Smooth muscle cell (in vitro differentiated cells): Measurements from ENCODE around the gene GPRASP1. TPM values are rescaled to one million over a fixed set of nuclear protein-coding genes. Genes with fewer than 3 reads are reported as not detected.

Experiments used
- DNase-seq: peaks from one replicate; lab custom pipeline; 2025; ENCODE audit not compliant: unreplicated experiment; lab: John Stamatoyannopoulos, UW
- H2AFZ ChIP-seq: fragments of 200-600 bp; sonication (generic); 2 replicates; pipeline ENCODE4 v1.6.0; 2016; ENCODE audit warnings: antibody characterized with exemption, low read depth, mild to moderate bottlenecking
- H3F3A ChIP-seq: fragments of 200-600 bp; sonication (generic); 2 replicates; pipeline ENCODE4 v1.6.0; 2017; ENCODE audit warnings: antibody characterized with exemption, low read depth
- H3K27ac ChIP-seq: fragments of 200-600 bp; sonication (generic); 2 replicates; pipeline ENCODE4 v1.5.1; 2016; ENCODE audit warnings: low read depth, mild to moderate bottlenecking
- H3K27me3 ChIP-seq: fragments of 200-600 bp; sonication (generic); 2 replicates; pipeline ENCODE4 v1.6.1; 2016; ENCODE audit warnings: low read depth, mild to moderate bottlenecking
- H3K36me3 ChIP-seq: fragments of 200-600 bp; sonication (generic); 2 replicates; pipeline ENCODE4 v1.5.1; 2016; ENCODE audit warnings: low read depth
- H3K4me1 ChIP-seq: fragments of 200-600 bp; sonication (generic); 2 replicates; pipeline ENCODE4 v1.5.1; 2016; ENCODE audit warnings: low read depth
- H3K4me2 ChIP-seq: fragments of 200-600 bp; sonication (generic); 2 replicates; pipeline ENCODE4 v1.6.0; 2016; ENCODE audit warnings: mild to moderate bottlenecking
- H3K4me3 ChIP-seq: fragments of 200-600 bp; sonication (generic); 2 replicates; pipeline ENCODE4 v1.5.1; 2016; ENCODE audit warnings: mild to moderate bottlenecking
- H3K79me2 ChIP-seq: fragments of 200-600 bp; sonication (generic); 2 replicates; pipeline ENCODE4 v1.6.0; 2016; ENCODE audit warnings: low read depth, mild to moderate bottlenecking
- H3K9ac ChIP-seq: fragments of 200-600 bp; sonication (generic); 2 replicates; pipeline ENCODE4 v1.6.0; 2016; ENCODE audit warnings: low read depth
- H3K9me3 ChIP-seq: fragments of 200-600 bp; sonication (generic); replicated peaks from 2 replicates; pipeline ENCODE4 v1.5.1; 2016; ENCODE audit warnings: low read depth
- H4K20me1 ChIP-seq: fragments of 200-600 bp; sonication (generic); 2 replicates; pipeline ENCODE4 v1.6.0; 2016; ENCODE audit warnings: low read depth
- CTCF ChIP-seq: fragments of 200-600 bp; sonication (generic); IDR thresholded peaks from 2 replicates; pipeline ENCODE4 v1.5.1; 2017; ENCODE audit warnings: borderline replicate concordance, mild to moderate bottlenecking, antibody characterized with exemption; ENCODE audit not compliant: insufficient read depth, poor library complexity, severe bottlenecking
- WGBS: methylation state at CpG from one replicate; pipeline ENCODE4 v1.1.7; 2016; ENCODE audit warnings: low lambda C conversion rate; 5-methylcytosine and 5-hydroxymethylcytosine counted together
- polyA plus RNA-seq: library from polyadenylated mRNA; unstranded; fragments of >200 nt; fragmentation: Nextera tagmentation; extraction: Ambion mirVana; gene quantifications from 2 replicates; pipeline ENCODE4 v1.2.1, GENCODE V29; 2016
- total RNA-seq: library from RNA; depleted of rRNA; stranded (reverse); fragments of >200 nt; gene quantifications from 2 replicates; pipeline ENCODE4 v1.2.3, GENCODE V29; 2014

Gene GPRASP1
- total RNA-seq (2.5 and 2.6 TPM in 2 replicates), polyA plus RNA-seq (1.8 and 1.9 TPM in 2 replicates)

- 45% methylated on average over 46 of the region's 61 CpGs for WGBS
These were observed at the start of gene GPRASP1 for GRCh38 chrX:102651242-102652011. Gene GPRASP1, plus strand, starts transcription at chrX:102651483. Its CDS starts 2,431 bp downstream, at chrX:102653914.

GRCh38 chrX:102604327-102604726, 47.0 kb upstream of the GPRASP1 start:
- no peaks in the 10 kb centered on the region for H3K36me3 ChIP-seq
- H4K20me1 ChIP-seq: peaks cover 5% of the 10 kb centered on the region
- H2AFZ ChIP-seq: no peak overlapping the region
- H3K4me2 ChIP-seq: no peak overlapping the region
- DNase-seq: no peak
- no peaks in the 10 kb centered on the region for H3K9me3 ChIP-seq
- H3K4me1 ChIP-seq: no peaks in the 10 kb centered on the region
- H3F3A ChIP-seq: no peaks in the 10 kb centered on the region
- no peak overlapping the region for H3K4me3 ChIP-seq
- no peak overlapping the region for H3K27ac ChIP-seq
- WGBS: 75% methylated on average over 1 of the region's 1 CpG
- TF ChIP-seq CTCF: no peak
- no peak overlapping the region for H3K9ac ChIP-seq
- H3K27me3 ChIP-seq: no peaks in the 10 kb centered on the region
- H3K79me2 ChIP-seq: peaks cover 8% of the 10 kb centered on the region

More at GRCh38 chrX:102651242-102652011, at the start of gene GPRASP1:
- no peak for TF ChIP-seq CTCF
- no peak within 1 kb of the TSS for H3K27ac ChIP-seq
- no peaks in the 10 kb centered on the region for H4K20me1 ChIP-seq
- peak within 1 kb of the TSS; percentile 86 for H3K4me2 ChIP-seq
- H3F3A ChIP-seq: no peaks in the 10 kb centered on the region
- no peaks in the 10 kb centered on the region for H3K36me3 ChIP-seq
- H3K79me2 ChIP-seq: no peaks in the 10 kb centered on the region
- no peak within 1 kb of the TSS for H3K9ac ChIP-seq
- H3K27me3 ChIP-seq: no peaks in the 10 kb centered on the region
- no peak within 1 kb of the TSS for H2AFZ ChIP-seq
- H3K9me3 ChIP-seq: no peaks in the 10 kb centered on the region
- DNase-seq: peak; percentile 11
- H3K4me1 ChIP-seq: no peaks in the 10 kb centered on the region
- H3K4me3 ChIP-seq: peak within 1 kb of the TSS; percentile 56

- no peak for DNase-seq
- Histone ChIP-seq H3K4me2 (no peak overlapping the region), H3K9me3 (no peaks in the 10 kb centered on the region), H3K4me3 (no peak overlapping the region), H3K9ac (no peak overlapping the region), H2AFZ (no peak overlapping the region), H3F3A (no peaks in the 10 kb centered on the region), H3K36me3 (no peaks in the 10 kb centered on the region), H4K20me1 (peaks cover 5% of the 10 kb centered on the region), H3K27ac (no peak overlapping the region), H3K27me3 (no peaks in the 10 kb centered on the region), H3K79me2 (peaks cover 13% of the 10 kb centered on the region), H3K4me1 (no peaks in the 10 kb centered on the region)
- TF ChIP-seq CTCF: no peak
- WGBS: 81% methylated on average over 1 of the region's 1 CpG
These were observed 45.2 kb upstream of the GPRASP1 start for GRCh38 chrX:102606115-102606514.

- DNase-seq: no peak
- H3F3A ChIP-seq: no peaks in the 10 kb centered on the region
- no peaks in the 10 kb centered on the region for H3K9me3 ChIP-seq
- H2AFZ ChIP-seq: no peak overlapping the region
- H3K36me3 ChIP-seq: no peaks in the 10 kb centered on the region
- H4K20me1 ChIP-seq: peaks cover 8% of the 10 kb centered on the region
- no peaks in the 10 kb centered on the region for H3K27me3 ChIP-seq
- no peak overlapping the region for H3K9ac ChIP-seq
- H3K4me2 ChIP-seq: no peak overlapping the region
- WGBS: 58% methylated on average over 4 of the region's 4 CpGs
- no peak for TF ChIP-seq CTCF
- no peak overlapping the region for H3K4me3 ChIP-seq
- H3K79me2 ChIP-seq: peaks cover 19% of the 10 kb centered on the region
- no peak overlapping the region for H3K27ac ChIP-seq
- no peaks in the 10 kb centered on the region for H3K4me1 ChIP-seq
These were observed 40.4 kb upstream of the GPRASP1 start for GRCh38 chrX:102610905-102611304.
